Upper lobe of left lung (tissue), 6 donors: ENCODE data around the gene ANKS1B. TPM values are rescaled to one million over a fixed set of nuclear protein-coding genes. Genes with fewer than 3 reads are reported as not detected.

Experiments used
- ATAC-seq, 2 donors: fragments of 200-7000 bp; cut with Tn5 transposase; one replicate each; pipeline ENCODE4 v1.9.1; 2022; ENCODE audit warnings: mild to moderate bottlenecking in 2 of 2, moderate library complexity in 2 of 2; ENCODE audit not compliant: low FRiP score in 2 of 2
- DNase-seq, 2 donors: peaks; one replicate each; pipeline ENCODE4 v3.0.0-alpha.2; 2019 to 2020
- H3K27ac ChIP-seq, 4 donors: fragments of 200-600 bp; sonication (generic); one replicate each; pipeline ENCODE4 v1.5.1; 2016 to 2019
- H3K27me3 ChIP-seq, 4 donors: fragments of 200-600 bp; sonication (generic); one replicate each; pipeline ENCODE4 v1.5.1; 2017 to 2019
- H3K36me3 ChIP-seq, 4 donors: fragments of 200-600 bp; sonication (generic); one replicate each; pipeline ENCODE4 v1.5.1; 2016 to 2019
- H3K4me1 ChIP-seq, 4 donors: fragments of 200-600 bp; sonication (generic); one replicate each; pipeline ENCODE4 v1.5.1; 2018 to 2019
- H3K4me3 ChIP-seq, 4 donors: fragments of 200-600 bp; sonication (generic); one replicate each; pipeline ENCODE4 v1.5.1; 2017 to 2019; ENCODE audit warnings: mild to moderate bottlenecking in 2 of 4, moderate library complexity in 1 of 4
- H3K9me3 ChIP-seq, 4 donors: fragments of 200-600 bp; sonication (generic); one replicate each; pipeline ENCODE4 v1.5.1; 2018 to 2019
- EP300 ChIP-seq, 4 donors: sonication (generic); formaldehyde crosslinking; IDR thresholded peaks; one replicate each; pipeline ENCODE4 v1.5.1; 2017; ENCODE audit warnings: antibody characterized with exemption in 4 of 4, control low read depth in 2 of 4
- POLR2A ChIP-seq, 4 donors: fragments of 450-650 bp; IDR thresholded peaks; one replicate each; pipeline ENCODE4 v1.5.1; 2016 to 2017; ENCODE audit warnings: antibody characterized with exemption in 4 of 4, mild to moderate bottlenecking in 2 of 4
- POLR2AphosphoS5 ChIP-seq, 2 donors: sonication (generic); formaldehyde crosslinking; IDR thresholded peaks; one replicate each; pipeline ENCODE4 v1.5.1; 2017; ENCODE audit warnings: antibody characterized with exemption in 2 of 2
- WGBS, 2 donors: methylation state at CpG; one replicate each; pipeline ENCODE4 v1.1.5; 2017 to 2018; 5-methylcytosine and 5-hydroxymethylcytosine counted together
- total RNA-seq, 6 donors: library from RNA; depleted of rRNA in 4 of 6; stranded (reverse); fragments of >200 nt in 4 of 6; gene quantifications; one replicate each; pipeline versions ENCODE4 v1.1.0 to v1.2.1, GENCODE V29; 2016 to 2021
- TF ChIP-seq, protein P1 (sequence below), 6 experiments: fragments of 450-650 bp in 4 of 6; fragments of 200-600 bp in 2 of 6; sonication (generic) in 2 of 6; IDR thresholded peaks; one replicate each; pipeline ENCODE4 v1.5.1; 2016 to 2019; ENCODE audit warnings: antibody characterized with exemption in 6 of 6
- donor health status: DM: no; HTN: no; CAD: no; lungs with moderate emphysema.
- donor health status: DM: no; HTN: yes; CAD: no; lungs with severe emphysema.

The ANKS1B gene
- total RNA-seq, 6 donors from 2014 or later: 5.1 to 23.7 (median 7.2) TPM

DNA sequence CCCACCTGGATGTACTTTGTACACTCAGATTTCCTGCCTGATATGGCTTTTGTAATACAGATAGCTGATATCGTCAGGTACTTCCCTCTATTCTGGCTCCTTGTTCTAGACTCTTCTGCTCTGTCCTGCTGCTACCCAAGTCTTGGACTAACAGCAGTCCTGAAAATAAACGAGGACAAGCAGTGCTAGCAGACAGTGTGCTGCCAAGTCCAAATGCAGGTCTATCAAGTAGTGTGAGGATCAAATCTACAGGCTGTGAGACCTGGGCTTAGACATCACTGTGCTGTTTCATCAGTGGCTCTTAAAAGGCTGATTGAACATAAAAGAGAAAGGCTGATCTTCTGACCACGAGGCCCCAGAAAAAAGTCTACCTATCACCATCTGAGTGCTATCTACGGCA lies 921.6 kb downstream of the ANKS1B start:
- Histone ChIP-seq H3K9me3 (no peaks in the 10 kb centered on the region), H3K4me1 (no peaks in the 10 kb centered on the region), H3K27ac (no peak overlapping the region), H3K27me3 (no peaks in the 10 kb centered on the region), H3K36me3 (no peaks in the 10 kb centered on the region), H3K4me3 (no peak overlapping the region)
- DNase-seq (no peak), ATAC-seq (no peak)
- 59 to 62% methylated on average over 4 of the region's 4 CpGs for WGBS, 2 donors
- TF ChIP-seq EP300 (IDR thresholded peaks at IDR 0.05): no peak
- TF ChIP-seq, protein P1, sequence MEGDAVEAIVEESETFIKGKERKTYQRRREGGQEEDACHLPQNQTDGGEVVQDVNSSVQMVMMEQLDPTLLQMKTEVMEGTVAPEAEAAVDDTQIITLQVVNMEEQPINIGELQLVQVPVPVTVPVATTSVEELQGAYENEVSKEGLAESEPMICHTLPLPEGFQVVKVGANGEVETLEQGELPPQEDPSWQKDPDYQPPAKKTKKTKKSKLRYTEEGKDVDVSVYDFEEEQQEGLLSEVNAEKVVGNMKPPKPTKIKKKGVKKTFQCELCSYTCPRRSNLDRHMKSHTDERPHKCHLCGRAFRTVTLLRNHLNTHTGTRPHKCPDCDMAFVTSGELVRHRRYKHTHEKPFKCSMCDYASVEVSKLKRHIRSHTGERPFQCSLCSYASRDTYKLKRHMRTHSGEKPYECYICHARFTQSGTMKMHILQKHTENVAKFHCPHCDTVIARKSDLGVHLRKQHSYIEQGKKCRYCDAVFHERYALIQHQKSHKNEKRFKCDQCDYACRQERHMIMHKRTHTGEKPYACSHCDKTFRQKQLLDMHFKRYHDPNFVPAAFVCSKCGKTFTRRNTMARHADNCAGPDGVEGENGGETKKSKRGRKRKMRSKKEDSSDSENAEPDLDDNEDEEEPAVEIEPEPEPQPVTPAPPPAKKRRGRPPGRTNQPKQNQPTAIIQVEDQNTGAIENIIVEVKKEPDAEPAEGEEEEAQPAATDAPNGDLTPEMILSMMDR (IDR thresholded peaks at IDR 0.05): no peak
- no peak for TF ChIP-seq POLR2A (IDR thresholded peaks at IDR 0.05)
- no peak for TF ChIP-seq POLR2AphosphoS5 (IDR thresholded peaks at IDR 0.05)

DNA sequence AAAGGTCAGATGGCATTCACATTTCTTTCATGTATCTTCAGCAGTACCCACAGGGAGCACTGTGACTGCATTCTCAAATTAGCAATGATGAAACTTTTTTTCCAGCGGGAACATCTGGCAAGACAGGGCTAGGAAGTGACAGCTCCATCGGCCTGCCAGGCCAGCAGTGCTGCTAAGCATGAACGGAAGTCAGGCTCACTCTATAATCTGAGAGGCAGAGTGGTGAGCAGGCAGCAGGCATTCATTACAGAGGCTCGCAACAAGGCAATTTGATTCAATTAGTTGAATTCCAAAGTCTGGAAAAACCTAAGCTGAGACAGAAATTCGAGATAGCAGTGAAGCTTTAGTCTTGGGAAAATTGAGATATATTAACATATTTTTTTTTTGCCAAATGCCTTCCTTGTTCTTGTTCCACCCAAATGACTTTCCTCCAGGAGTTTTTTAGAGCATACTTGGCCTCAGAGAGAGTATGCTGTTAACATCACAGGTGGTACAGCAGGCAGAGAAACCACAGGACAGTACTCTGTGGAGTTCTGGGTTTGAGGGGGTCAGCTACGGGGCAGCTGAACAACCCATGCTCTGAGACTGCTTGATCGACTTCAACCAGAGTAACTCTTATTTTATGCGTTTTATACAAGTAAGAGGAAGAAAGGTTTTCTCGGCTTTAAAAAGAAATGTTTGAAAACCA lies 924.8 kb downstream of the ANKS1B start:
- DNase-seq: no peak
- H3K4me1 ChIP-seq: no peaks in the 10 kb centered on the region
- H3K27me3 ChIP-seq: no peaks in the 10 kb centered on the region
- no peaks in the 10 kb centered on the region for H3K36me3 ChIP-seq
- 49 to 63% methylated on average over 9 of the region's 9 CpGs for WGBS, 2 donors
- ATAC-seq: peak in 1 of 2 donors; percentile 65
- no peak overlapping the region for H3K4me3 ChIP-seq
- TF ChIP-seq POLR2A (IDR thresholded peaks at IDR 0.05) (no peak), POLR2AphosphoS5 (IDR thresholded peaks at IDR 0.05) (no peak), EP300 (IDR thresholded peaks at IDR 0.05) (no peak)
- TF ChIP-seq, protein P1 (IDR thresholded peaks at IDR 0.05): no peak
- no peaks in the 10 kb centered on the region for H3K9me3 ChIP-seq
- H3K27ac ChIP-seq: no peak overlapping the region

DNA sequence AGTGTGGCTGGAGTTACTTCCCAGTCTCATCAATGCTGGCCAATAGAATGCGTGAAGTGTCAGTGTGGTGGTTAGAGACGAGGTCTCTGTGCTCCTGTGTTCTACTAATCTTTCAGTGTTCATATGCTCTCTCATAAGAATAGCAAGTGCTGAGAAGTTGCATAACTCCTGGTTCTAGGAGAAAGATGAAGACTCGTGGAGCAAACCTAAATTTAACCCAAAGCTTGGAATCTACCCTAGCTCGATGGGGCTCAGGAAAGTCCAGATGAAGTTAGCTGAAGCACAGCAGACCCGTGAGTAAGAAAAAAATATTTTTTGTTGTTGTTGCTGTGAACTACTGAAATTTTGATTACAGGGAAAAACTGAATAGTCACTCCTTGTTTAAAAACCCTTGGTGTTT lies 927.1 kb downstream of the ANKS1B start:
- H3K27me3 ChIP-seq: no peaks in the 10 kb centered on the region
- 76 to 78% methylated on average over 5 of the region's 5 CpGs for WGBS, 2 donors
- ATAC-seq: no peak
- TF ChIP-seq POLR2AphosphoS5 (IDR thresholded peaks at IDR 0.05) (no peak), EP300 (IDR thresholded peaks at IDR 0.05) (no peak)
- no peaks in the 10 kb centered on the region for H3K9me3 ChIP-seq
- no peak overlapping the region for H3K27ac ChIP-seq
- no peak for DNase-seq
- no peak overlapping the region for H3K4me3 ChIP-seq
- no peaks in the 10 kb centered on the region for H3K4me1 ChIP-seq
- no peaks in the 10 kb centered on the region for H3K36me3 ChIP-seq

DNA sequence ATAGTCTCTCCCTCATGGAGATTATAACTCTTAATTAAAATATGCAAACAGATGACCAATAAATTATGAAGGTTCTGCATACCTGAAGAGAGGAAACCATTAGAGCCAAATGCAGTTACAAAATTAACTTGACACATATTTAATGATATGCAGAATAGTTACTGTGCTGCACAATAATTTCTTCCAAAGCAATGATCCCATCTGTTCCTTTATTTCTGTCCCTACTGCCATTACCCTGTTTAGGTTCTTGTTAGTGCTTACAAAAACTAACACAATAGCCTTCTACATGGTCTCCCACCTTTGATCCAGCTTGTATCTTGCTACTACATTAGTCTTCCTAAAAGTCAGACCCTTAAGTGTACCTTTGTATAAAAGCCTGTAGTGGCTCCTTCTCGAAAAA lies 928.5 kb downstream of the ANKS1B start:
- no peak for TF ChIP-seq EP300 (IDR thresholded peaks at IDR 0.05)
- TF ChIP-seq POLR2A (IDR thresholded peaks at IDR 0.05): no peak
- no peak for TF ChIP-seq POLR2AphosphoS5 (IDR thresholded peaks at IDR 0.05)
- TF ChIP-seq, protein P1 (IDR thresholded peaks at IDR 0.05): no peak
- ATAC-seq (no peak), DNase-seq (no peak)
- no peaks in the 10 kb centered on the region for H3K36me3 ChIP-seq
- 56 to 86% methylated on average over 1 of the region's 1 CpG for WGBS, 2 donors
- no peaks in the 10 kb centered on the region for H3K9me3 ChIP-seq
- H3K4me1 ChIP-seq: no peaks in the 10 kb centered on the region
- H3K4me3 ChIP-seq: no peak overlapping the region
- H3K27ac ChIP-seq: no peak overlapping the region
- no peaks in the 10 kb centered on the region for H3K27me3 ChIP-seq

DNA sequence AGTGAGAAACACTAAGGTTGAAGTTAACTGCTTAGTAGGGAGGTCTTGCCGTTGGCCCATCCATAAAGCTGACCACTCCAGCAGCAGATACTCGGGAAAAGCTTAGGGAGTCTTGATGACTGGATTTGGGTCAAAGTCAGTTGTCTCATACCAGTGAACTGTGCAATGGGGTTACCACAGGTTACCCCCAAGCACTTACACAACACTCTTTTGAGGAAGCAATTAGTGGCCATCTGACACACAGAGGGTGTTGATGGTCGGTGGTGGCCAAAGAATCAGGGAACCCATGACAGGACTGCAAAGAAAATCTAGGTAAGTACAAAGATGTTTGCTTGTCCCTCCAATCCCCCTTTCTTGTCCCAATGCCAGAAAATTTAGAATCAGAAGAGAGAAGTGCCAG lies 929.4 kb downstream of the ANKS1B start:
- Histone ChIP-seq H3K9me3 (no peaks in the 10 kb centered on the region), H3K27ac (no peak overlapping the region), H3K27me3 (no peaks in the 10 kb centered on the region), H3K36me3 (no peaks in the 10 kb centered on the region), H3K4me3 (no peak overlapping the region), H3K4me1 (no peaks in the 10 kb centered on the region)
- ATAC-seq: peak; percentile 40 to 54
- no peak for DNase-seq
- 84 to 92% methylated on average over 3 of the region's 3 CpGs for WGBS, 2 donors
- TF ChIP-seq EP300 (IDR thresholded peaks at IDR 0.05) (no peak), POLR2AphosphoS5 (IDR thresholded peaks at IDR 0.05) (no peak), POLR2A (IDR thresholded peaks at IDR 0.05) (no peak)
- TF ChIP-seq, protein P1 (IDR thresholded peaks at IDR 0.05): no peak
